Kidney tubule cell (primary cell): Measurements from ENCODE around the gene ARID3C.

ENCODE experiments used
- DNase-seq: peaks from one replicate; pipeline ENCODE4 v3.0.0-alpha.2; 2018; ENCODE audit warnings: low spot score

ARID3C gene, protein sequence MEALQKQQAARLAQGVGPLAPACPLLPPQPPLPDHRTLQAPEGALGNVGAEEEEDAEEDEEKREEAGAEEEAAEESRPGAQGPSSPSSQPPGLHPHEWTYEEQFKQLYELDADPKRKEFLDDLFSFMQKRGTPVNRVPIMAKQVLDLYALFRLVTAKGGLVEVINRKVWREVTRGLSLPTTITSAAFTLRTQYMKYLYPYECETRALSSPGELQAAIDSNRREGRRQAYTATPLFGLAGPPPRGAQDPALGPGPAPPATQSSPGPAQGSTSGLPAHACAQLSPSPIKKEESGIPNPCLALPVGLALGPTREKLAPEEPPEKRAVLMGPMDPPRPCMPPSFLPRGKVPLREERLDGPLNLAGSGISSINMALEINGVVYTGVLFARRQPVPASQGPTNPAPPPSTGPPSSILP

DNA sequence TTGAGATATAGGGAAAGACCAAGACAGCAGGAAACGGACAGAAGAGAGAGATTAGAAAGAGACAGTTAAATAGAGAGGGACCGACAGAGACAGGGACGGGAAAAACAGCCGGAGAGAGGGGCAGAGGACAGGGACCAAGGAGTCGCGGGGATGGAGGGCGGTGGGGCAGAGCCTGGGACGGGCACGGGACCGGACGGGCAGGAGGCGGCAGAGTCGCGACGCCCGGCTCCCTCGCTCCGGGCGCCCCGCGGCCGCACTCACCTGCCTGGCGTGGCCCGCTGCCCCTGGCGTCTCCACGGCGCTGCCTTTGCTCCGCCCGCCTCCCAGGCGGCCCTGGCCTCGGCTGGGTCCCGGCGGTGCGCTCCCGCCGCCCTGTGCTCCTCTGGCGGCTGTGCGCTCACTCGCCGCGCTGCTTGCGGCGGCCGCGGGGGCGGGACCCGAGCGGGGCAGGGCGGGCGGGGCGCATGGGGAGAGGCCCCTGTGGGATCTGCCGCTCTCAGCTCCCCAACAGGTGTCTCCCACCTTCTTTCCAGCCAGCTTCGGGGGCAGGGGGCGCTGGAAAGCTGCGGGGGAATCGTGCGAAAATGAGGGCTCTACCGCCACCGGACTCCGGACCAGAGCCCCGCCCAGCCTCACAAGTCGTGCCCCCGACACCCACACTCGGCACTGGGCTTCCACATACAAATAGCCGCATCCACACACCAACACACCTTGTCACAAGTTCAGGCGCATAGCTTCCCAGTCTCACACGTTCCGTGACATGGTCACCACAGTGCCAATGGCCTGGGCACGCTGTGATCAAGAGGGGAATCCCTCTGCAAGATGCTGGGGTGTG lies at the start of gene ARID3C:
Gene ARID3C, minus strand, starts transcription at position 411 of the 835 bp plus-strand sequence. CDS start 1,052 bp downstream, outside the sequence.
- peak; percentile 30 for DNase-seq

DNA sequence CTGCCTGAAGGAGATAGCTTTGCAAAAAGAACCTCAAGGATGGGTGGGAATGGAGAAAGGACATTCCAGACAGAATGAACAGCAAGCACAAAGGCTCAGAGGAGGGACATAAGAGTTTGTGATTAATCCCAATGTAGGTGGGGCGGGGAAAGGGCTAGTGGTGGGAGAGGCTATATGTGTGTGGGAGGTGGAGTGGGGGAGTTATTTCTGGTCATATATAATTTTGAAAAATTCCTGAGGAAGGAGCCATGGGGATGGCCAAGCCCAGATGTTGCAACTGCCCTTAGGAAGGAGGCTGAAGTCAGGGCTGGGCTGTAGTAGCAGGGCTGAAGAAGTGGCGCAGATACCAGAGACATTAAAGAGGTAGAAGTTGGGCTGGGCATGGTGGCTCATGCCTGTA lies 47.0 kb upstream of the ARID3C start:
- no peak for DNase-seq

DNA sequence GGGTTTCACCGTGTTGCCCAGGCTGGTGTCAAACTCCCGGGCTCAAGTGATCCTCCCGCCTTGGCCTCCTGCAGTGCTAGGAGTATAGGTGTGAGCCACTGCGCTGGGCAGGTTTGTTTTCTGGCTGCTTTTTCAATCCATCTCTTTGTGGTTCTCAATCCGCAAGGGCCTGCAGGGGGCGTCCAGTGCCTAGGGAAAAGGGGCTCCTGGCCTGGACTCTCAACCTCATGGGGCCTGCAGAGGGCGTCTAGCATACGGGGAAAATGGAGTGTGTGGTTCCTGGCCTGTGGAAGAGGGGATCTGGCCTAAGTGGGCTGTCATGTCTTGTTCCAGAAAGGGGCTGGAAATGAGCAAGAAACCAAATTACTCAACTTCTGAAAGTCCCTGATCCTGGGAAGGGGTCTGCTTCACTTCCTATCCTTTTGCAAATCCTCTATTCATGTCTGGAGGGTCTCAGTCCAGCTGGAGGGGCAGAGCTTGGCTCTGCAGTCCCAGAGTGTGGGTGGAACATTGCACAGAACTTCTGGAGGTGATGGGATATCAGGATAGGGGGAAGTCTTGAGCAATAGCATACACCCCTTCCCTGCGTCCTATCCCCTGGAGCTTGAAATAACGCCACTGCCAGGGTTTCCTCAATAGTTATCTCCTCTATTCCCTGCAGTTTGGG lies 46.3 kb upstream of the ARID3C start:
- peak; percentile 49 for DNase-seq

DNA sequence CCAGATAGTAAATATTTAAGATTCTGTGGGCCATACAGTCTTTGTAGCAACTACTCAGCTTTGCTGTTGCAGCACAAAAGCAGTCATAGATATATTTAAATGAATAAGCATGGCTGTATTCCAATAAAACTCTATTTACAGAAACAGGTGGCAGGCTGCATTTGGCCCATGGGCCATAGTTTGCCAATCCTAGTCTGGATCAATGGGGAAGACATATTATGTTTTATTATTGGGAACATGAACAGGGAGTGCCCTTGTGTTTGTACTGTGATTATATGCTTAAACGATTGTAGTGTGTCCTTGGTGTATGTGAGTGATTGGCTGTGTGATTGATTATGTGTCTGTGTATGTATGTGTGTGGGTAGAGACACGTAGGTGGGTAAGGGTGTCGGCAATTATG lies 45.6 kb upstream of the ARID3C start:
- DNase-seq, result no peak

DNA sequence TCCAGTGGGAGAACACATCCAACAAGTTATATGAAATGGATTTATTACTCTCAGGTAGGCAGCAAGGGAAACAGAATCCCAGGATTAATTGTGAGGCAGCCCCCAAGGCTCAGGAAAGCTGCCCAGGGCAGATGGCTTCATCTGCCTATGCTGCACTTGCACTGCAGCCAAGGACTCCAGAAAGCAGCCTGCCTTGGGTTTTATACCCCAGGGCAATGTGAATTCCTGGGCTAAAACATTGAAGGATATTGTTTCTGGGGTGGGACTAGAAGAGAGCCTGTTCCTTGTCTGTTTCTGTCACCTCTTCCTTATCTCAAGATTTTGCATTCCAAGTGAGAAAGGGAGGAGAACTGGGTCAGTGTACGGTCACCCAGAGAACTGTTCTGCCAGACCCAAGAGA lies 42.4 kb upstream of the ARID3C start:
- no peak for DNase-seq

DNA sequence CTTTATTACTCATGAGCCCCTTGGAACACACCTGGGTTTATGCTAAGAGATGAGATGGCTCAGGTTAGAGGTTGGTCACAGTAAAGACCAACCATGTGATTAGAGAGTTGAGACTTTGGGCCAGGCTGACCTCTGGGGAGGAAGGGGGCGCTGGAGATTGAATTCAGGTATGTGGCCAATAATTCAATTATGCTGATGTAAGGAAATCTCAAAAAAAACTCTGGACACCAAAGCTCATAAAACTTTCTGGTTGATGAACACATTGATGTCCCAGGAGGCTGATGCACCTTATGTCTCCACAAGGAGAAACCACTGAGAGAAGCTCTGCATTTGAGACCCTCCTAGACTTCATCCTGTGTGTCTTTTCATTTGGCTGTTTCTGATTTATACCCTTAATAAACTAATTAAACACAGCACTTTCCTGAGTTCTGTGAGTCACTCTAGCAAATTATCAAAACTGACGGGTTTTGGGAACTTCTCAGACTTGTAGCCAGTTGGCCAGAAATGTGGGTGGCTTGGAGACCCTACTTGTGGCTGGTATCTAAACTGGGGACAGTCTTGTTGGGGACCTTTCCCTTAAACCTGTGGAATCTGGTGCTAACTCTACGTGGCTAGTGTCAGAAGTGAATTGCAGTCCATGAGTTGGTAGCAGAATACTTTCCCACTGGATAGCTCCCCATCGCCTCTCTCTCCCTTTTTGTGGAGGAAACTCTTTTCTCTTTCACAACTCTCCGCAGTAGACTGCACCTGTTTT lies 41.1 kb upstream of the ARID3C start:
- no peak for DNase-seq

DNA sequence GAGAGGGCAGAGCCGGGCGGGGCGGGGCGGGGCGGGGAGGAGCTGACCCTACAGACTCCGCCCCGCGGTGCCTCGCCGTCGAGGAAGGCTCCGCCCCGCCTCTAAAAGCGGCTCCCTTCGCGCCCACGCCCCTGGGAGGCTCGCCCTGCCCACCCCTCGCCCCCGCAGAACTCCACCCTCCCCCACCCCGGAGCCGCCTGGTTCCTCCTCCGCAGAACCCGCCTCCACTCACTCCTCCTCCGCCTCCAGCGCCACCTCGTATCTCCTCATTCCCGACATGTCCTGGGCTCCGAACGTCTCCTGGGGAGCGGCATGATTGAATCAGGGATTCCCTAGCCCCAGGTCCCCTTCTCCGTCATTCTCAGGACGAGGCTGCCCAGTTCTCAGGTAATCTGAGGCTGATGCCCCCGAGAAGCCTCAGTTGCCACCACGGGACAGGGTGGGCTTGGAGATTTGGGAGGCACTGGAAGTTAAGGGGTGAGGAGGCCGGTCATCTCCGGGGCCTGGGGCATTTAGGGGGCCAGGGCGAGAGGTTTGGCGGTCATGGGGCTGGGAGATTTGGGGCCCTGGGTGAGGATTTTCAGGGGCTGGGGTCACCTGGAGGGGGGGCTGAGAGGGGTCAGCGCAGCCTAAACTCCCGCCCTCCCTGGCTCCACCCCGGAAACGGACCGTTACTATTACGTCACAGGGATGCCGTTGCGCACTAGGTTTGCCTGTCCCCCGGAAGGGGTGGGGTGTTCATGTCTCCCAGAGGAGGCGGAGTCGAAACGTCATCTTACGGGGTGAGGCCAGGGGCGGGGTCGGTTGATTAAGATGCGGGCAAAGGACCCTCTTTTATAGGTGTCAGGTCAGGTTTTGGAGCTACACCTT lies 36.8 kb upstream of the ARID3C start:
- peak; percentile 93 for DNase-seq

DNA sequence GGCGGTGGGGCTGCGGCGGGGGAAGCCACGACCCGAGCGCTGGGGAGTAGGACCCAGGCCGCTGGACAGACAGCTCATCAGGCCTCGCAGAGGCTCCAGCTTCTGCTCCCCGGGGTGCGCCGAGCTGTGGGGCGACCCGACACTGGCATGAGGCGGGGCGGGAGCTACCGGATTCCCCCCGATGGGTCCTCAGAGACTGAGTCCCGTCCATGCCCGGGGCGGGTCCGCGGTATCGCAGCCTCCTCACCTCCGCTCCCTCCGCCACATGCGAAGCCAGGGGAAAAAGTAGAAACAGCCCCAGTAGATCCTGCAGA lies 36.2 kb upstream of the ARID3C start:
- DNase-seq, result no peak

DNA sequence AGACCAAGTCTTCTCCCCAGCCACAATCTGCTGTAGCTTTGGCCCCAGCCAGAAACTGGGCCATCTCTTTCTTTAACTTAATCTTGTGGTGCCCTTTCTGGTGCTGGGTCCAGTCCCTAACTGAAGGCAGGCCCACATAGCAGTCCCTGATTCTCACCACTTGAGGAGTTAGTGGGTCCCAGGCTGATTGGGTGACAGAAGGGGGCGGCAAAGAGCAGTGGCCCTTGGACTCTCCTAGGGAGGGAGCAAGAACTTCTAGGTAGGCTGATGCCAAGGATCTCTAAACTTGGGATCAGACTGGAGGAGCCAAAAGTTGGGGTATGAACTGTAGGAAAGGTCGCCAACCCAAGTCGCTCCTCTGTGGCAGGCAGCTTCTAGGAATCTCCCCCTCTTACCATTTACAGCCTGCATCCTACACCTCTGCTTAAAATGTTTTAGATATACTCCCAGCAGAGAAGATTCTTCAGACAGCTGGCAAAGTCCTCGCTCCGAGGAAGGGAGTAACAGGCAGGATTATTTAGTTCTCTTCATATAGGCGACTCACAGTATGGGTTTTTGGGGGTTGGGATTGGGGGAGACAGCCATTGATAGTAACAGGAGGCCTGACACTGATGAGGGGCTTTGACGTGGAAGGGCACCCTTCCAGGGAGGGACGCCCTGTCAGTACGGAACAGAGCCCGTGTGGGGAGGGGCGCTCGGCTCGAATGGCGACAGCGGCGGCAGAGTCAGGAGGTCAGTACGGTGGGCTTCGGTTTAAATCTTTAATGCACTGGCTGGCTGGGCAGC lies 35.6 kb upstream of the ARID3C start:
- DNase-seq, result peak; percentile 82

DNA sequence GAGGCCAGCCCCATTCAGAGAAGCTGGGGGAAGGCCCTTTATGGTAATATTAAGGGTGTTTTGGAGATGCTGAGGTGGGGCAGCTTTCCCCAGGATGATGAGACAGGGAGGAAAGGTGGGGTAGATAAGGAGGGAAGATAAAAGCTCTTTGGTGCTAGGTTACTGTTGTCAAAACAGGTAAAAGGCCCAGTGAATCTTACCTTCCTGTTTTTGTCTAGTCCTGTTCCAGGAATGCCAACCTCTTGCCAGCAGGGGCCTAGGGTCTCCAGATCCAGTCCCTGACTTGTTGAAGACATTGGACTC lies 34.4 kb upstream of the ARID3C start:
- no peak for DNase-seq

DNA sequence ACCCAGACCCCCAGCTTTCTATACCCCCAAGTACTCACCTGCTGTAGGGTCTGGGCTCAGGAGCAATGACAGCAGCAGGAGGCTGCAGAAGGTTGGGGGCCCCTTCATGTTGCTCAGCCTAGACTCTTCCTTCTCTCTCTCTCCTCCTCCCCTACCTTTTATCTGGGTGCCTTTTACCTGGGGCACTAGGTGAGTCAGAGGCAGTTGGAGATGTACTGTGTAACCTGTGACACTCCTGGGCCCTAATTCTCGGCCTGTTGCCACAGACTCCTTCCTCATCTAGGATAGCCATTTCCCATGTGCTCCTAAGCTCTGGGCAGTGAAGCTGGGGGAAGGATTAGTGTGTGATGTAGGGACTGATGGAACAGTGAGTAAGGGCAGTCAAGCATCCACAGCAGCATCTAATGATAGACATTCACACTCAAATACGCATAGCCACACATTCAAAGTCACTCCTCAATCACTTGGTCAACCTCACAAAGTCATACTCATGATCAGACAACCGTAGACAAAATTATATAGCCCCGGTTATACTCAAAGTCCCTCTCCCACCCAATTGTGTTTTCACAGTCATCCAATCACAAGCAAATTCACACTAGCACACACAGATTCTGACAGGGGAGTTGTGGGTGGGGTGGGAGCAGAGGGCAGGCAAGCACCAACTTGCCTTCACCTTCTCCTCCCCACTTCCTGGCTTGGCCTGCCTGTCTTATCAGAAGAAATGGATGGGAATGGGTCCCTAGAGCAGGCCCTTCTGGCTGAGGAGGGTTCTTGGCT lies 33.8 kb upstream of the ARID3C start, which contains the start of gene CCL27:
Gene CCL27, minus strand, starts transcription at position 132 of the 777 bp plus-strand sequence. Its CDS starts 24 bp downstream, at position 108.
- no peak for DNase-seq

DNA sequence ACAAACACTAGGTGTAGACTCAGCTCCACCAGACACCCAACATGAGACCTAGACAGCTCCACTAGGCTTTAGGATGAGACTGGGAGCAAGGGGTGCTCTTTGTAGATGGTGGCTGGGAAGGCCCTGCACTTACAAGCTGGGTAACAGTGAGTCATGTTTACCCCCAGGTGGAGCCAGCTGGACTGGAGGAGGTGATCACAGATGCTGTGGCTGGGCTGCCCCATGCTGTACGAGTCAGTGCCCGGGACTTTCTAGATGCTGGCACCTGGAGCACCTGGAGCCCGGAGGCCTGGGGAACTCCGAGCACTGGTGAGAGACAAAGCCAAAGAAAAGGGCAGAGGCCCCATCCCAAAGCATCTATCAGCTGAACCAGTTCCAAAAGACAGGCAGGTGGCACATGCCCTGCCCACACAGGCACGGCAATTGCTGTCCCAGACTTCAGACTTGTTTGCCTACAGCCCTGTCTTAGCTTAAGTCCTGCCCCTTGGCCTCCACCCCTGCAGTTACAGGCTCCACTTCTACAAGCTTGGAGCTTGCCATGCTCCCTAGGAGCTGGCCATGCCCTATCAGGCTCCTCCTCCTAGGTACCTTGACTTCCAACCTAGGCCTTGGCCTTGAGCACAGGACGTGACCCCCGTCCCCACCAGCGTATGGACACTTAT lies 30.9 kb upstream of the ARID3C start:
- peak; percentile 86 for DNase-seq

DNA sequence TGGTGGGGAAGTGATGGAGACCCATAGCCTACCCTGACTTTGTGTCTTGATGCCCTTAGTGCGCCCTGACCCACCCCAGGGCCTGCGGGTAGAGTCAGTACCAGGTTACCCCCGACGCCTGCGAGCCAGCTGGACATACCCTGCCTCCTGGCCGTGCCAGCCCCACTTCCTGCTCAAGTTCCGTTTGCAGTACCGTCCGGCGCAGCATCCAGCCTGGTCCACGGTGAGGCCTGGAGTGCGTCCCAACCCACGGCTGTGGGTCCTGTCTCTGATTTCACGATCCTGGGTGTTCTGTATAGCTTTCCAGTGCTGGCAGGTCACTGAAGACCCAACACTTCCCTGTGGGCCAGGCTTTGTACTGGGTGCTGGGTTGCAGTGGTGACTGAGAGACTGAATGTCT lies 29.6 kb upstream of the ARID3C start:
- no peak for DNase-seq

DNA sequence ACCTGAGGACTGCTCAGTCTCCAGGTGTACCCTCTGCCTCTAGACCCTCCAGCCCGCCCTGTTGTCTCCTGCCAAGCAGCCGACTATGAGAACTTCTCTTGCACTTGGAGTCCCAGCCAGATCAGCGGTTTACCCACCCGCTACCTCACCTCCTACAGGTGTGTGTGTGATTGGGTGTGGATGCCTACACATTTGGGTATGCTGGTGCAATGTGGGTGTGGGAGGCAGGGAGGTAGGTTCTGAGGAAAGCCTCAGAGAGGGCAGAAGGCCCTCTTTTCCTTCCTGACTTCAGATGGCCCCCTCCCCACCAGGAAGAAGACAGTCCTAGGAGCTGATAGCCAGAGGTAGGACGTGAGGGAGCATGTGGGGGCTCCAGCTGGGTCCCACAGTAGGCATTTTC lies 28.1 kb upstream of the ARID3C start:
- DNase-seq, result no peak

DNA sequence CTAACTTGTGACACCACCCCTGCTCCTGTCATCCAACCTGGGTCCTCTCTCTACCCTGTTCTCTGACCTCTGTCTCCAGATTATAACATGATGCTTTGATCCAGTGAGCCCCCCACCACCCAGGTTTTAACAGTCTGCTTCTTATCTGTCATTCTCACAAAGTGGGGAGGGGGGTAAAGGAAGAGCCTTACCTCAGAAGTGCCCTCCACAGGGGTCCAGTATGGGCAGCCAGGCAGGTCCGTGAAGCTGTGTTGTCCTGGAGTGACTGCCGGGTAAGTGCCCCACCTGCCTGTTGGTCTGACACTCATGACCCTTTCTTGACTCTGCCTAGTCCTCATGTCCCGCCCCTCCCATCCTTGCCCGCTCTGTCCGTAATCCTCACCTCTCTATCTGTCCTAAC lies 26.5 kb upstream of the ARID3C start:
- DNase-seq, result no peak

DNA sequence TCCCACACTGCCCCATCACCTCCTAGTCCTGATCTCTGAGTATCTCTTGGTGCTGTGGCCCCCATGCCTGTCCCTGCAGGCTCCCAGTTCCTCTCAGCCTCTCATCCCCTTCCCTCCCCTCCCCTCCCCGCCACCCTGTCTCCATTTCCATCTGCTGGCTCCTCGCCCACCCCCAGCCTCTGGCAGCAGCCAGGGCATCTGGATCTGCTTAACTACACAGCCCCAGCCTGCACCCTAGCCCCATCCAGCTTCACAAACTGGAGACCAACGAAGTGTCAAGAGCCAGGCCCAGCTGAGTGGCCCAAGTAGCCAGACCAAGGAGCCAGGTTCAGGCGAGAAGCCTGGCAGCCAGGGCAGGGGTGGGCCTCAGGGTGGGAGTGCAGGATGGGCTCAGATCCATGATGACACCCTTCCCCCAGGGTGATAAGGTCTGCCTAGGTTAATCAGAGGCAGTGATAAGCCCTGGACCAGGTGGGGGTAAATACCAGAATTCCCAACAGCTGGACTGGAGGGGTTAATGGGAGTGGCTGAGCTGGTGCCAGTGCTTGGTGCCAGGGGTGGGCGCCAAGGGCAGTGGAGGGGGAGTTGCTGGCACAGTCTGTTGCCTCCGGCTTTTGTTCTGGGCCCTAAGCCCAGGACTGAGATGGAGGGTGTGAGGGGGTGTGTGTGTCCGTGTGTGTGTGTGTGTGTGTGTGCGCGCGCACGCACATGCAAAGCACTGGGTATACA lies 25.6 kb upstream of the ARID3C start:
- DNase-seq, result no peak

DNA sequence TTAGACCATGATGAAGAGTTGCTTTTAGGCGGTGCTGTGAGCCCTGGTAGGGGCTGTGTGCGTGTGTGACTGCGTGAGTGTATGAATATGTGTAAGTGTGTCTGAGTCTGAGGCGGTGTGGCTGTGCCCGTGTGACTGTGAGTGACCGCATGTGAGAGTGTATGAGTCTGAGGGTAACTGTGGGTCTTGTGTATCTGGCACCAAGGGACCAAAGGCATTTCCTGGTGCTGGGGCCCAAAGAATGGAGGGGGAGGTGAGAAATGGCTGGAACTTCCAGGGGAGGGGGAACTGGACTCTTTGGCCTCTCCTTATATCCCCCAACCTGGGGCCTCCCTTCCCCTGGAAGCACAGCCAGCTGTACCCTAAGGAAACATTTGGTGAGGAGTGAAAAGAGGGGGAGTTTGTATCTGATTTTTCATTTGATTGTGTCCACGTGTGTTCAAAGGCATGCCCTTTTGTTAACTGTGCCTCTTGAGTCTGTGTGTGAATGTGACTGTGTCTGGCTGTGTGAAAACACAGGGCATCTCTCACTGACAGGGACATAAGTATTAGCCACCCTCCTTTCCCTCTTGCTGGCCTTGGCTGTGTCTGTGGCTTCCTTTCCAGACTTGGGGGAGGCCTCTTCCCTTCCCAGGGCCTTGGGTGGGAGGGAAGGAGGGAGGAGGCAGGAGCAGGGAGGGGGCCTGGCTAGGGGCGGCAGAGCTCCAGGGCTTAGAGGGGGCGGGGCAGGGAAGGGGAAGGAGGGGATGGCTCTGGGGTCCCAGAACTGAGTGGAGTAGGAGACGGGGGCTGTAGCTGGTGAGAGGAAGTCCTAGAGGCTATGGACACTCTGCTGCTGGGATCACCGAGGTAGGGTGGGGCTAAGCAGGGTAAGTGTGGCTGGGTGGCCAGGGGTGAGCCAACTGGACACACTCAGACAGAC lies 24.5 kb upstream of the ARID3C start:
- DNase-seq, result no peak
